ENCODE data around the gene GHR.

Gene GHR

DNA sequence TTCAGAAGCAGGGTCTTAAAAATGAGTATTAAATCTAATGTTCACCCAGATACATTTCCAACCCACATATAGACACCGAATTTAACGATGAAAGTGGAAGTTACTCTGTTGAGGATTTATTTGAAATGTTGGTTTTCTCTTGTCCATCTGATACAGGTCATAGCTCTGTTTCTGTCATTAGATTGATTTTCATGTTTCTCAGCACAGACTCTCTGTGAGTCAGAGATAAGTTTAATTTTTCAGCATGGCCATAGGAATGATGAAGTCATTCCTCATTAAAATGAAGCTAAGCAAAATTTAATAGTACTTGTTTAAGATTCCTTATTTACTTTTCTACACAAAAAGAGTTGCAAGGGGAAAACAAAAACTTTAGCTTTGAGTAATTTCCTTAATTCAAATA is 38.8 kb downstream of the GHR start:
- no peak for DNase-seq (ENCODE audit: low read depth, low spot score)

DNA sequence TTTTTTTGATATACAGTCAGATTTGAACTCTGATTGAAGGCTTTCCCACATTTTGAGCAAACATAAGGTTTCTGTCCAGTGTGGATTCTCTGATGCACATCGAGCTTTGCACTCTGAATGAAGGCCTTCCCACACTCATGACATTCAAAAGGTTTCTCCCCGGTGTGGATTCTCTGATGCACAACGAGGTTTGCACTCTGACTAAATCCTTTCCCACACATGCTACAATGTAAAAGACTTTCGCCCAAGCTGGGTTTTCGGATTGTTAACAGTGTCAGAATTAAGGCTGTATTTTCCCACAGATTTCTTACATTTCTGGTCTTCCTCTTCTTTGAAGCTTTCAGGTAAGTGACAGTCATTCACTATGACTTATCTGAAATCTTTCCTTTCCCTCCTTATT is 44.3 kb downstream of the GHR start:
- no peak for DNase-seq (ENCODE audit: low read depth, low spot score)

DNA sequence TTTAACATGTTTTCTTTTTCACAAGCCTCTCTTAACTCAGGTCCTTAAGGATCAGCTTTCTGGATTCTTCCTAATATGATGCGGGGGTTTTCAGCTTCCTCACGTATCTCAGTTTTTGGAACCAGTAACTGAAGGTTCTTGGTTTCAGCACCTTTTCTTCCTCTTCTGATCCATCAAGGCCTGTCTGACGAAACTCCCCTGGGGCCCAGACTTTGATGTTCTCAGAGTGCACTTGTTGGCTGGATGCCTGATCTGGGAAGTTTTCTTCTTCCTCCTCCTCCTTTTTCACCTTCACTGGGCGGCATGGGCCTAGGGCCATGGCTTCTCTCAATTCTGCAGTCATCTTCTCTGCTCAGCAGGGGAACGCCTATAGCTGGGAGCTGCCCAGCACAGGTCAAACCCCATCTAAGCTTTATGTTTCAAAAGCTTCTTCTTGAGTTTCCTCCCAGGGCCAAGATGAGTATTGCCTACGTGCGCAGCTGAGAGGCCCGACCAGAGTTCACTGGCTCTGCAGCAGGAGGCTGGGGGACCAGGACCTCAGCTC is 44.8 kb downstream of the GHR start:
- DNase-seq (ENCODE audit: low read depth, low spot score), result no peak

DNA sequence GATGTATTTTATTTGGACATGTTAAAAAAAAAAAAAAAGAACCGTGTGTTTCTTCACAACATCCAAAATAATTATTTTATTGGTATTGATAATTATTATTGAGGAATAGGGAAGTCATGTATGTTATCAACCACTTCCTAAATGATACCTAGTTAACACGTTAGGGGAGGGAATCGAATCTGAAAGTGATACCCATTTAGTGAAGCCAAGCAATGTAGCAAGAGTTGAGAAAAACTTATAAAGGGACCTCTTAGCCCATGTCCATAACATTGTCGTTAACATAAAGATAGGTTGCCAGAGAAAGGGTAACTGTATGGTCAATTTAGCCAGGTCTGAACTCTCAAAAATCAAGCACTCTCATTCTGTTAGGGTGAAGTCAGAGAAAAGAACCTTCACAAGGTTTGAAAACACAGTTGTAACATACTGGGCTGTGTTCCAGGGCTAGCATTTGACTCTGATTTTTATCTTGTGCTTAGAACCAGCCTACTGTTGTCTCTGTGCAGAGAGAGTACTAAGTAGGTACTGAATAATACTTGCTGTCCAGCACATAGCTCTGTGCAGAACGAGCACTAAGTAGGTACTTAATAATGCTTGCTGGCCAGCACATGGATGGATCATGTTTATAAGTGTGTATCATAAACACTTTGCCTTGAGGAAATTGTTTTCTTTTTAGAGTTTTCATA is 60.4 kb downstream of the GHR start:
- no peak for DNase-seq (ENCODE audit: low read depth, low spot score)

DNA sequence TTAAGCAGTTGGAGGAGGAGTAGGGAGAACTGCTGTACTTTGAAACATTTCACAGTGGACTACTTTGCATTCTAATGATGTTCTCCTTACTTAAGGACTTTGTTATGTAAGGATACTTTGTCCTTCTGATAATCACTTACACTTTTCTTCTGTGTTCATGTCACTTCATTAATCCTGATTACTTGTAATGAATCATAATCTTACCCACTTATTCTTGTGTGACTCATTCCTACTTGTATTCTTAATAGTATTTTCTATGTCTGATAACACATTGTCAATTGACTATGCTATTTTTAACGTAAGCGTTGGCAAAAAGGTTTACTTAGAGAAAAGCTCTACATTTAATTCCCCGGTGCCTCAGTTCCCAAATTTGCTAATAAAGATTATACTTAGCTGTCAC is 63.8 kb downstream of the GHR start:
- no peak for DNase-seq (ENCODE audit: low read depth, low spot score)

DNA sequence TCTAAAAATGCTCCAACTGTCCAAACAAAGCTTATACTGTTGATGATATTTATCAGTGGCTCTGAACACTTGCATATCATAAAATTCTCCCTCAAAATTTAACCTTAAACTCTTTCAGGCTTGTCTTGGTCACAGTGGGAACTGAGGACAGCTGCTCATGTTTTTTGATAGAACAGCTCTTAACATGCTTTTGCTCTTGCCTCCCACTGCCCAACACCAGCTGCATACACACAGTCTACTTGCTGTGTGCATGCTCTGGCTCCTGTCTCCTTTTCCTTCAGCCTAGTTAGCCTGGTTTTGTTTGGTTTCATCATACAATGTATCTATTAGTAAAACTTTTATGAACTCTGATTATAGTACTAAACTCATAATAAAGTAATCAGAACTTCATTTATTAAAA is 64.6 kb downstream of the GHR start:
- DNase-seq (ENCODE audit: low read depth, low spot score), result no peak

DNA sequence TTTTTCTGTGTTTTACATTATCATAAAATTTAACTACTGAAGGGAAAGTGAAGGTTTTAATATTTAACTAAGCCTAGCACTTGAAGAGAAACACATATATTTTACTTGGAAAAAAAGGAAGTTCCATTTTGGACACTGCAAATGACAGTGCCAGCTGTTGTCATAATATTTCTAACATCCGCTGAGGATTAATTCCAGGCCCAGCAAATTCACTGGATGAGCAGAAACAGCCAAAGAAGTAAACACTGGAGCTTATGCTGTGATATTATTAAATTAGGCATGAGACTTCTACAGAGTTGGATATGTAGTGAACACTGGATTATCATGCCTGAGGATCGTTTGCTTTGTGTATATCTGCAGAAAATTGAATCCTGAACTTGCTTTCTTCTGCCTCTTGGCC is 67.6 kb downstream of the GHR start:
- DNase-seq (ENCODE audit: low read depth, low spot score), result no peak

DNA sequence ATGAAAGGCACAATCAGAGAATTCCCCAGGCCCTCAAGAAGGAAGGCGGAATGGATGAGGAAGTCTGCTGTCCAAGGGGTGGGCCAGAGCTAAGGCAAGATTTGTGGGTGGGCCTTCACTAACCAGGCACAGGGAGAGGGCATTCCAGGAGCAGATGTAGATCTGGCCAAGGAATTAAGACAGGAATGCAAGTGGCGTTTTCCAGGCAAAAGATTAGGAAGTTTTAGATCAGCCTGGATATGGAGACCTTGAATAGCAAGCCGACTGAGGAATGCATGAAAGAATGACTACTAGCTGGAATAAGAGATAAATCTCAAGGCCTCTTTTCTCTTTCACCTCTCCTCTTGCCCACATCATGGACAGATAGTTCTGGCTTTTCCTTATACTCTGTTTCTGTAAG is 68.5 kb downstream of the GHR start:
- no peak for DNase-seq (ENCODE audit: low read depth, low spot score)

DNA sequence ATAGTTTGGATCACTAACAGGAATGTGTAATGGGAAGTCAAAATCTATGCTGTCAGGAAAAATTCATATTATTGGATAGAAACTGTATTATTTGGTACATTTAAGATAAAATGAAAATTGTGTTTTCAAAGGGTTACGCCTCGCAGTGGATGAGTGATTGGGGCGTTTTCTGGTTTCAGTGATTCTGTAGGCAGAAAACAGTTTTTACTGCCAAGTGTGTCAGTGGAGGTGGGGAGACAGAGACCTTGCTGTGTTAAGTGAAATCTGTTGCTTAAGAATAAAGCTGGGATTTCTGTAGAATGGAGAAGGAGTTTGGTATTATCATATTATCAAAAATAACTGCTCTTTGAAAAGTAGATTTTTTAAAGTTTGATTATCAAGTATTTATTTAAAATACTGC is 69.7 kb downstream of the GHR start:
- no peak for DNase-seq (ENCODE audit: low read depth, low spot score)

DNA sequence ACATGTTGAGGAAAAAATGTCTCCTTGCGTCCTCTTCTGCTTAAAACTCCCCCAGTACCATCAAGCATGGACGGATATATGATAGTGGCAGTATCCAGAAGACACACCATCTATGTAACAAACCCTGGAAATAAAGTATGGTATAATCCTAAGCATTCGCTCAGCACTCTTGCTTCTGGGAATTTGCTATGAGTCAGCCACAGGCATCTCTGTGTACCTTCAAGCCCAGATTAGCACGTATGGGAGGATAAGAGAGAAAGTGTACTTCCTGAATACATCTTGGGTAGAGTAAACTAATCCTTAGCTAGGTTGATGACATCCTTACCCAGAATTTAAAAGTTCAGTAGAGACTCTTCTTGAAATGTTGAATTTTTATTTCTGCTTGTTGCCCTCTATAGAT is 71.2 kb downstream of the GHR start:
- DNase-seq (ENCODE audit: low read depth, low spot score), result peak; percentile 2

DNA sequence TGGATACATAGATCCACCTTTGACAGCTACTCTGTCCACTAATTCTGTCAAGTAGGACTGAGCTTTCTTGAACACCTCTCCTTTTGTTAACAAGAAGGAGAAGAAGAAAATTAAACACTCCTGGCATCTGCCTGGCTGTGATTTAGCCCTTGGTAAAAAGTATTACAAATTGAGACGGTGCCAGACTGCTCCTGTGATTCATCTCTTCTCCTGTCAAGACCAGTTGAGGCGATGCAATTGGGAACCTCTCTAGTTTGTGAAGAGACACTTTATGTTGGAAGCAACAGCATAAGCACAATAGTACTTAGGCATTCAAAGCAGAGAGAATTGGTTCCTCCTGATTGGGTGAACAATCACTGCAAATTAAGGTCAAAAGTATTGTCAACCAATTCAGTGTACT is 72.7 kb downstream of the GHR start:
- DNase-seq (ENCODE audit: low read depth, low spot score), result peak; percentile 42

DNA sequence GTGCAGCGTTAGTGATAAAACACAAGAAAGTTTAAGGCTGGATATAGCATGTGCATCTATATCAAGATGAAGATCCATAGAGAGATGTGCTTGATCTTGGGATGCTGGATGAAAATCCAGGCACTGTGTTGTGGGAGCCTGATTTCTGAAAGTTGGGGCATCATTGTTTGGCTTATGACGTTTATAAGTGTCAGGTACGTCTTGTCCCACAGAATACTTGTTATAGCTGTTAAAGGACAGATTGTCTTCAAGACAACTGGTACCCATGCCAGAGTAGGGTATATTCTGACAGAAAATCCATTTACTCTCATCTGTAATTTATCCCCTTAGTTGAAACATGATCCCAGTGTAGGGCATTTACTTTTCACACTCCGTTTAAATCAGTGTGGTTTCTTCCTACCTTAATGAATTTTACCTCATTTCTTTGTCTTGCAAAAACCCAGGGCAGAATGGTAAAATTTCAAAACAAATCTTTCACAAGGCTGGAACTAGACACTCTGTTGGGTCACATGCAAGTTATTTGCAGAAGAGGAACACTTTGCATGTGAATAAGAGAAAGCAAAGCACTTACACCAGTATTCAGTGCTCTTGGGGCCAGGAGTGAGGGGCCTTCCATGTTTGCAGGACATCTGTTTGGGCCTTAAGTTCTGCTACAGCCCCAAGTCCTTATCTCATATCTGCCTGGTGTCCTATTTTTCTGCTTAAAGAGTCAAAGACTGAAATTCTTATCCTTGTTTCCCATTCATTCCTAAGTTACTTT is 73.3 kb downstream of the GHR start:
- DNase-seq (ENCODE audit: low read depth, low spot score), result no peak

DNA sequence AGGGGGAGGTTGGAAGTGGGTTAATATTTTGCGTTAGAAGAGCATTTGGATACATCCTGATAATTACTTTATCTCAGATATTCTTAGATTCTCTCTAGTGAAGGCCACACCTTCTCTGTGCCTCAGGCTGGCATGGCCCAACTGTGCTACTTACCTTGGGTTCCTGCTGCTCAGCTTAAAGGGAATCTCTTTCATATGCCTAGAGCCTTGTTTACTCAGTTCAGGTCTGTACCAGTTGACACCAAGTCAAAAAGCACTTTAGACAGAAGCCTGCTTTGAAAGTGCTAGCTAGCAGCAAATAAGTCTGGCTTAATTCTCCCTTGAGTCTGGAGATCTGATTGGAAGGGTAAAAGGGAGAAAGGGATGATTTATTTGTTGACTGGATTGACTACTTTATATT is 74.8 kb downstream of the GHR start:
- no peak for DNase-seq (ENCODE audit: low read depth, low spot score)

DNA sequence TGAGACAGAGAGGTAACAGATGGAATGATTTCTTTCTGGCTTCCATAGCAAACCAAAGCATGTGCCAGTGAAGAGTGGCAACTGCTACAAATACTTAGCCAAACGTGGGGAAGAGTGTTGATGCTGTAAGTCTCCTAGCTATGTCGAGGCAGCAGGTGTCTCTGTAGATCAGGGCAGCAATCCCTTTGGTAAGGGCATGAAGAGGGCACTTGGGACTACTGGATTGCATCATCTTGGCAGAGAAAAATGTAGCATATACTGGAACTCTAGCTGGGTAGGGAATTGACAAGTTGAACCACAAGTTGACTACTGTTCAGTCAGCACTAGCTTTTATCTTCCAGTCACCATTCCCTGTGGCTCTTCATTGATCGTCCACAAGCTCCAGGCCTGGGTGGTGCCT is 75.8 kb downstream of the GHR start:
- DNase-seq (ENCODE audit: low read depth, low spot score), result no peak

DNA sequence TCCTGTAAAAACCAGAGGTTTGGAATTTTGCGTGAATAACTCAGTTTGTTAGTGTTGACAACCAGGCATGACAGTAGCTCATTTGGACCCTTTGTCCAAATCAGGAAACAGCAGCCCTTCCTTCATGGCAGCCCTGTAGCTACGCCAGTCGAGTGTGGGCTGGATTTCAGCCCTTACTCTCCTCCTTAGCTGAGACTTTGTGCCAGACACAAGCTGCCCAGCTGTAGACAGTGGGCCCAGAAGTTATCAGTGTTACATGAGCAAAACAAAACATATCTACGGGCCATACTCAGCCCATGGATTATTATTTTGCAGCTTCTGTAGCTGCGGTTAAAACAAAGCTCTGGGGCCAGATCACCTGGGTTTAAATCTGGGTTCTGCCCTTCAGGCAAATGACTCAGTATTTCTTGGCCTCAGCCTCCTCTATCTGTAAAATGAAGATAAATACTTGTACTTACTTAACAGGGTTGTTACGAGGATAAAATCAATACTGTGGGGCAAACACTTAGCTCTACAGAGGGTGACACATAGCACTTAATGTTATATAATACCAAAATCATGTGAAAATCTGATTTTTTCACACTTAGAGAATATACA is 76.9 kb downstream of the GHR start:
- no peak for DNase-seq (ENCODE audit: low read depth, low spot score)

DNA sequence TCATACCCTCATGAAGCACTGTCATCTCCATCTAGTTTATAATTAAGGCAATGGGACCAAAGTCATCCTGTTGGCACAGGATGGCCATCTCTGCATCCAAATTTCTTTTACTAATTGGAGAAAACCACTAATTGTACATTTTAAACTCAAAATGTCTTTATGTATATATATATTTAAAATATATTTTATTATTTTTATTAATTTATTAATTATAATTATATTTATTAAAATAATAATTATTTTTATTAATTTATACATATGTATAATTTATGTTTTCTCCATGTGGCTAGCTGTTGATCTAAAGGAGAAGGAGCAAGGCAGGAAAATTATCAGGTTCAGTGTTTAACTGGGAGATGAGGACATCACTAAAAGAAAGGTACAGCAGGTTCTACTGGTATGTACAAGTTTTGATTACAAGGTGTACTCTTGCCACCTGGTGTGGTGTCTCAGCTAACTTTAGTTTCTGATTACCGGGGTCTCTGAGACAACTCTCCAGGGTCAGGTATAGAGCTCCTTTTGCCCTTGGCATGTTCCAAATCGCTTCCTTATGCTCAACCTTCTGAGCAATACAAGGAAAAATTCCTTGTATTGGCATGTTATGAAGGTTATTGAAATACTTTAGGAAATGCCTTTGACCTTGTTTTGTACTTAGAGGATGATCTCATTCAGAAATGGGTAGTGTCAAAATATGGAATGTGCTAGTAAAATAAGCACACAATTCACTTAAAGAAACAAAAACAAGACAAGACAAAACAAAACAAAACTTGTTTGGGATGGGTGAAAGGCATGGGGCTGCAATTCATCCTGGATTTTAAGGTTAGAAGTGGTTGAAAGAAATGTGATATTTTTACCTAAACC is 79.6 kb downstream of the GHR start:
- no peak for DNase-seq (ENCODE audit: low read depth, low spot score)

DNA sequence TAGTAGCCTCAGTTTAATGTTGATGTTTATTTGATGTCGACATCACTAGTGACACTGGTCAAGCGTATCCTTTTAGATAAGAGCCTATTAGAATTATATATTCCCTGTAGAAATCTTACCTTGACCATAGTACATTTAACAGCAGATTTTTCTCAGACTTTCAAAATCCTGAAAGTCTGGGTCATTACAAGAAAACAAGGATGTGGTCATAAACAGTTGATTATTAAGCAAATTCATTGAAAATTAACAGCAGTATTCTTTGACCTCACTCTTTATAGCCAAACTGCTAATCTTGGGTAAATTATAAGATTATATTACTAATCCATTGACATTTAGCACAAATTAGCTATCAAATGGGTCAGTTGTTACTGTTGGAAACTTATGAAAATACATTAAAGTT is 83.4 kb downstream of the GHR start:
- no peak for DNase-seq (ENCODE audit: low read depth, low spot score)

DNA sequence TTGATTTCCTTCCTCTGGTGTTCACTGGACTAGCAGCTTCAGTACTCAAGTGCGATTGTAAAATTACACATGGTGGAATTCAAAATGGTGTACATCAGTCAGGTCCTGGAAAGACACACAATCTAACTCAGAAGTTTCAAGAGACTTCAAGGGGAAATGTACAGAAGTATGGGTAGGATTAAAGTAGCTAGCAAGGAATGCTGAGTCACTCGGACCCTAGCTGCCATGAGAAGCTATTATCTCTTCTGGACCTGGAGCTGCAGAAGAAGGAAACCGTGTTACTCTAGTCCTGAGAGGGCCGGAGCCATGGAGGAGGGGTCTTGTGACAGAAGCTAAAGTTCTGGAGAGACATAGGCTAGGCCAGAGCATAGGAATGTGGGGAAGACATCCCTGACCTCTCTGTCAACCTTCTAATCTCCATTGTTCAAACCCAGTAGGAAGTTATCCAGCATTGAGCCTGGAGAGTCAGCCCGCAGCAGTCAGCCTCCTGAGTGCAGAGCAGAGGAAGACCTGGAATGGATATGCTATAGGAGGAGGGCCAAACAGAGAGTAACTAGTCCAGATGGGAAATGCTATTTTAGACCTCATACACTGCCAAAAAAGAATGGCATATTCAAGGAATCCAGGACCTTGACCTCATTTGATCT is 84.3 kb downstream of the GHR start:
- DNase-seq (ENCODE audit: low read depth, low spot score), result no peak

DNA sequence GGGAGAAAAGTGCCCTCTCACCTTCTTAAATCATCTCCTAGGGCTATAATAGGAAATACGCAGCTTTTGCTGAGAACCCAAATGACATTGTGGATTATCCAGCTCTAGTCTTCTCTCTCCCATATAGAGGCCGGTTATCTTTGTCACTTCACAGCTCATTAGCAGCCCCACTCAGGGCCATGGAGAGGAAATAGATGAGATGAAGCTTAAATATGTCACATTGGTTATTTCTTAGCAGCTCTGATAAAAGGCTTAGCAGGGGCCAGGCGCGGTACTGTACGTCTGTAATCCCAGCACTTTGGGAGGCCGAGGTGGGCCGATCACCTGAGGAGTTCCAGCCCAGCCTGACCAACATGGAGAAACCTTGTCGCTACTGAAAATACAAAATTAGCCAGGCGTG is 90.0 kb downstream of the GHR start:
- DNase-seq (ENCODE audit: low read depth, low spot score), result no peak

DNA sequence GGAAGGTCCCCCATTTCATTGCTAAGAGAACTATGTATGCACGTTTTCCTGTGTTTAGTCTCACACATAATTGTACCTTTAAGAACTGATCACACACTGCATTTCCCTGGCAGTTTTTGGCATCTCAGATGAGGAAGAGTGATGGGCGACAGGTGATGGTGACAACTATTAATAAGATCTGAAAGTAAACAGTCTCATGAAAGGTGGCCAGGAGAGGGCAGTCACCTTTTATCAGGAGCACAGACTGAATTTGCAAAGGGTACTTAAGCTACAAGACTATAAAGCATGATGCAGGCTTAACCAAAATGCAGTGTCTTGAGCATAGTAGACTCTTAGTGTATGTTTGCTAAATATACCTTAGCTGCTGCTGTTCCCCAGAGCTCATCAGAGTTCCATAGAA is 91.5 kb downstream of the GHR start:
- DNase-seq (ENCODE audit: low read depth, low spot score), result no peak

DNA sequence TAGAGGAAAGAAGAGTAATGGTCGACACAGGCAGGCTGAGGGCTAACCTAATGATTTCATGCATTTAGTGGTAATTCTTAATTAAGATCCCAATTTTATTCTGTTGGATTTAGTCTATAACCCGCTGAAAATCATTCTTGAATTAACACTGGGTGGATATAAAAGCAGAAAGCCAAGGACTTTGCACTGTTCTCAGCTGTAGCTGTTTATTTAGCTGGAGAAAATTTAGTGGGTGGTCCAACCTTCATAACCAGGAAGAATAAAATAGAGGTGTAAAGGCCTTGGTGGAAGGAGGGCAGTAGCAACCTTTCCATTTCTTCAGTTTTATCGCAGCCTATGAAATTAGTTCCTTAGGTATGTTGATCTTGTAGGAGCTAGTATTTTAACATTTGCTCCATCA is 92.3 kb downstream of the GHR start:
- no peak for DNase-seq (ENCODE audit: low read depth, low spot score)

Measured in astrocyte of the hippocampus (primary cell).